ENCODE results near the gene GALNT18.

DNA sequence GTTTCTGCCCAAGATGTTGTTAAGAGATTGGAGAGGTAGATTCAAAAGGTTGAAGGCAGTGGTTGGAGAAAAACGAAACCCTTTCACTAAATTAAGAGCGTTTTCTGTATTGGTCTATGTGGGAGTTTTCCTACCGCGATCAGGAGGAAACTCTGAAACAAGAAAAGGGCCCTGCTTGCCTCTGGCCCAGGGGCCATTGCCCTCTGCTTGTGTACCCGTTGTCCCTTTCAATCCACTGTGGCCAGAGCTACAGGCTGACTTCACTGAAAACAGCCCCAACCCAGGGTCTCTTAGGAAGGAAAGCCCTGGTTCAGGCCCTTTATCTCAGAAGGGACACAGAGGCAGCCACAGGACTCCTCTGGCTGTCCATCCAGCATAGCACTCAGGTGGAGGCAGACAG lies 367.8 kb downstream of the GALNT18 start:
- TF ChIP-seq TAF1 (IDR thresholded peaks at IDR 0.05; ENCODE audit: low read depth) (no peak), MAX (IDR thresholded peaks at IDR 0.05) (no peak), REST (IDR thresholded peaks at IDR 0.05; ENCODE audit: low read depth) (no peak), NFIC (IDR thresholded peaks at IDR 0.05) (no peak), TCF12 (IDR thresholded peaks at IDR 0.05; ENCODE audit: low read depth) (no peak), TEAD4 (IDR thresholded peaks at IDR 0.05) (no peak), YY1 (IDR thresholded peaks at IDR 0.05; ENCODE audit: low read depth) (no peak), RAD21 (IDR thresholded peaks at IDR 0.05; ENCODE audit: low read depth) (no peak), CREB1 (IDR thresholded peaks at IDR 0.05; ENCODE audit: low read depth) (no peak), CEBPB (IDR thresholded peaks at IDR 0.05) (no peak), EGR1 (IDR thresholded peaks at IDR 0.05) (no peak), FOXM1 (IDR thresholded peaks at IDR 0.05; ENCODE audit: borderline replicate concordance, low read depth) (no peak), EP300 (IDR thresholded peaks at IDR 0.05; ENCODE audit: borderline replicate concordance) (no peak), USF1 (IDR thresholded peaks at IDR 0.05) (no peak)

Data from Ishikawa (cell line).